ENCODE measurements around the gene MISP.

MISP gene

DNA sequence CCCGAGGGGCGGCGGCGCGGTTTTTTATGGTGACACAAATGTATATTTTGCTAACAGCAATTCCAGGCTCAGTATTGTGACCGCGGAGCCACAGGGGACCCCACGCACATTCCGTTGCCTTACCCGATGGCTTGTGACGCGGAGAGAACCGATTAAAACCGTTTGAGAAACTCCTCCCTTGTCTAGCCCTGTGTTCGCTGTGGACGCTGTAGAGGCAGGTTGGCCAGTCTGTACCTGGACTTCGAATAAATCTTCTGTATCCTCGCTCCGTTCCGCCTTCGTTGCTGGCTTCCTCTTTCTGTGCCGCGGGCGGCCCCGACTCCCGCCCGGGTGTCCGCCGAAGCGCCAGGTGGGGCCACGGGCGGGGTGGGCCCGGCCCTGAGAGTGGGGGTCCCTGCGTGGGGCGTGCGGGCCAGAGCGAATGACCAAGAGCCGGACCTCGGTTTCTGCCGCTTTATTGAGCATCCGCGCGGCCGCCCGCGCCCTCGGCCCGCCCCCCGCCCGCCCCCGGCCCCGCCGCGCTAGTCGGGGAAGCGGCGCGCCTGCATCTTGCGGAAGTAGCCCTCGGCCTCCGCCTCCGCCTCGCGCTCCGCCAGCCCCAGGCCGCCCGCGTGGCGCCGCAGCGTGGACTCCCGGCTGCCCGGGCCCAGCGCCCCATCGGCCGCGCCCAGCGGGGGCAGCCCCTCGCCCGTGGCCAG, 61.3 kb downstream of the MISP start:
- no peak for DNase-seq

- no peak for DNase-seq
Measured at GRCh38 chr19:812747-813218, 61.9 kb downstream of the MISP start.

DNA sequence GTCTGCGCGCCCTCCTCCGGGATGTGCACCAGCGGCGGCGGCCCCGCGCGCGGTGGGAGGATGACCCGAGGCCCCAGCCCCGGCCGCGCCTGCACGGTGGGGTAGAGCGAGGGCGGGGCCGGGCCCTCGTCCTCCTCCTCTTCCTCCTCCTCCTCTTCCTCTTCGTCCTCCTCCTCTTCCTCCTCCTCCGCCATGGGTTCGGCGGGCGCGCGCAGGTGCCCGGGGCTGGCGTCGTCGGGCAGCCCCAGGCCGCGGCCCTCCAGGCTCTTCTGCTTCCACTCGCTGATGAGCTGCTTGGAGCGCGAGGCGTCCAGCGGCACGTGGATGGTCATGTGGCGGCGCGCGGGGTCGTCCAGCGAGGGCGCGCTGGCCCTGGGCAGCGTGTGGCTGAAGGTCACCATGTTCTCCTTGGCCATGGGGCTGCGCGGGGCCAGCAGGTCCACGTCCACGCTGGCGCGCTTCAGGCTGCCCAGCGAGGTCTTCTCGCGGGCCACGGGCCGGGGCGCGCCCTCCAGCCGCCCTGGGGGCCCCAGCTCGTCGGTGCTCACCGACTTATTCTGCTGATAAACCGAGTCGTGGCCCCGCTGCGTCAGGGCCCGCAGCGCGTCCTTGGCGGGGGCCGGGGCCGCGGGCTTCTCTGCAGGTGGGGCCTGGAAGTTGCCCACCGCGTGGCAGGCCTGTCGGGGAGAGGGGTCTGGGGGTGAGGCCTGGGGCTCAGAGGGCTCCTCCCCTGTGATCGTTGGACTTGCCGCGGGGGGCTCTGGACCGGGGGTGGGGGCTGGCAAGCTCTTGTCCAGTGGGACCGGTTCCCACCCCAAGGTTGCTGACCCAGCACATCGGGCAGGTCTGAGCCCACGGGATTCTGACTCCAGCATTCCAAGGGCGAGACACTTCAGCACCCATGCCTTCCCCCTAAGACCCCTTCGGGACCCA, 62.6 kb downstream of the MISP start:
- DNase-seq: no peak

Data from NCI-H2029 (cell line).